22Rv1 (cell line): Measurements from ENCODE around the gene UBTF.

ENCODE experiments used
- H3K27ac ChIP-seq: fragments of 450-650 bp; 2 replicates; pipeline ENCODE4 v1.5.1; 2017
- ZFX ChIP-seq: fragments of 450-650 bp; IDR thresholded peaks from 2 replicates; pipeline ENCODE4 v1.6.1; 2017; ENCODE audit warnings: antibody characterized with exemption, borderline replicate concordance
- TF ChIP-seq, protein P1 (sequence below): fragments of 450-650 bp; IDR thresholded peaks from 2 replicates; pipeline ENCODE4 v1.5.1; 2017; ENCODE audit warnings: mild to moderate bottlenecking

UBTF gene

DNA sequence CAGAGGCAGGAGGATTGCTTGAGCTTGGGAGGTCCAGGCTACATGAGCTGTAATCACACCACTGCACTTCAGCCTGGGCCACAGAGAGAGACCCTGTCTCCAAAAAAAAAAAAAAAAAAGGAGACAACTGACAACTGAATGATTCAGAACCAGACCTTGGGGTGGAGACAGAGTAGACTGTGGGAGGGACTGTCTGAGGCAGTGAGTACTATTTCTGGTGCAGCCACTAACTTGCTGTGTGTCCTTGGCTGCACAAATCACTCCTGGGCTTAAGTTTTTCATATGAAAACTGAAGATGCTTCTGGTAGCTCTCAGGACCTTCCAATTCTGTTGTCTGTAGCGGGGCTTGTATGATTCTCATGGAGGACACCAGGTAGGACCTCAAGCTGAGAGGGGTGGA, 43.2 kb downstream of the UBTF start:
- no peak overlapping the region for H3K27ac ChIP-seq
- TF ChIP-seq, protein P1, sequence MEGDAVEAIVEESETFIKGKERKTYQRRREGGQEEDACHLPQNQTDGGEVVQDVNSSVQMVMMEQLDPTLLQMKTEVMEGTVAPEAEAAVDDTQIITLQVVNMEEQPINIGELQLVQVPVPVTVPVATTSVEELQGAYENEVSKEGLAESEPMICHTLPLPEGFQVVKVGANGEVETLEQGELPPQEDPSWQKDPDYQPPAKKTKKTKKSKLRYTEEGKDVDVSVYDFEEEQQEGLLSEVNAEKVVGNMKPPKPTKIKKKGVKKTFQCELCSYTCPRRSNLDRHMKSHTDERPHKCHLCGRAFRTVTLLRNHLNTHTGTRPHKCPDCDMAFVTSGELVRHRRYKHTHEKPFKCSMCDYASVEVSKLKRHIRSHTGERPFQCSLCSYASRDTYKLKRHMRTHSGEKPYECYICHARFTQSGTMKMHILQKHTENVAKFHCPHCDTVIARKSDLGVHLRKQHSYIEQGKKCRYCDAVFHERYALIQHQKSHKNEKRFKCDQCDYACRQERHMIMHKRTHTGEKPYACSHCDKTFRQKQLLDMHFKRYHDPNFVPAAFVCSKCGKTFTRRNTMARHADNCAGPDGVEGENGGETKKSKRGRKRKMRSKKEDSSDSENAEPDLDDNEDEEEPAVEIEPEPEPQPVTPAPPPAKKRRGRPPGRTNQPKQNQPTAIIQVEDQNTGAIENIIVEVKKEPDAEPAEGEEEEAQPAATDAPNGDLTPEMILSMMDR = no peak
- TF ChIP-seq ZFX = no peak

DNA sequence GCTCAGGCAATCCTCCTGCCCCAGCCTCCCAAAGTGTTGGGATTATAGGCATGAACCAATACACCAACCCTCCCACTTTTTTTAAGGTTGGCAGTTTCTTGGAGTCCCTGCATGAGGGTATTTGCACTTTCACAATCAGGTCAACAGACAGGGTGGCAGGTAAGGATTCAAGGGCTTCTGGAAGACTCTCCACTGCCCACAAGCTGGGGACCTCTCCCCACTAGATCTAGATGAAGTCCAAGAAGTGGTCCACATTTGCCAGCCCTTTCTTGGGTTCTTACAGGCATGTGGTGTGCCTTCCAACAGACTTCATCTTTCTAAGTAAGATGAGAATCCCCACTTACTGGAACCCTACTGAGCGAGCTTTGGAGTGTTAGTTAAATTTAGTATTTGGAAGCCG, 45.0 kb downstream of the UBTF start:
- no peak overlapping the region for H3K27ac ChIP-seq
- TF ChIP-seq ZFX = no peak
- TF ChIP-seq, protein P1 = no peak

DNA sequence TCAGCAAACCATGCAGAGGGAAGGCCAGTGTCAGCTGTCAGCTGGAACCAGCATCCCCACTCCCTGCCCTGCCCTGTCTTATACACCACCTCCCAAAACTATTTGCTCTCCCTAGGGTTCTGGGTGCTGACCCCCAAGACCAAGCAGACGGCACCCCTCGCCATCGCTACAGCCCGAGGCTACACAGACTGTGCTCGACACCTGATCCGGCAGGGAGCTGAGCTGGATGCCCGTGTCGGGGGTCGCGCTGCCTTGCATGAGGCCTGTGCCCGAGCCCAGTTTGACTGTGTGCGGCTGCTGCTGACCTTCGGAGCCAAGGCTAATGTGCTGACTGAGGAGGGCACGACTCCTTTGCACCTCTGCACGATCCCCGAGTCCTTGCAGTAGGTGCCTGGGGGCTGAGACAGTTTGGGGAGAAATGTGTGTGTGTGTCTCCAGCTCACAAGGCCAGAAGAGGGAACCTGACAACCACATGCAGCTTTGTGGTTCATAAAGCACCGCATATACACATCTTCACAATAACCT, 47.5 kb downstream of the UBTF start:
- TF ChIP-seq ZFX = no peak
- TF ChIP-seq, protein P1 = no peak
- H3K27ac ChIP-seq = peak overlapping the region; percentile 91

DNA sequence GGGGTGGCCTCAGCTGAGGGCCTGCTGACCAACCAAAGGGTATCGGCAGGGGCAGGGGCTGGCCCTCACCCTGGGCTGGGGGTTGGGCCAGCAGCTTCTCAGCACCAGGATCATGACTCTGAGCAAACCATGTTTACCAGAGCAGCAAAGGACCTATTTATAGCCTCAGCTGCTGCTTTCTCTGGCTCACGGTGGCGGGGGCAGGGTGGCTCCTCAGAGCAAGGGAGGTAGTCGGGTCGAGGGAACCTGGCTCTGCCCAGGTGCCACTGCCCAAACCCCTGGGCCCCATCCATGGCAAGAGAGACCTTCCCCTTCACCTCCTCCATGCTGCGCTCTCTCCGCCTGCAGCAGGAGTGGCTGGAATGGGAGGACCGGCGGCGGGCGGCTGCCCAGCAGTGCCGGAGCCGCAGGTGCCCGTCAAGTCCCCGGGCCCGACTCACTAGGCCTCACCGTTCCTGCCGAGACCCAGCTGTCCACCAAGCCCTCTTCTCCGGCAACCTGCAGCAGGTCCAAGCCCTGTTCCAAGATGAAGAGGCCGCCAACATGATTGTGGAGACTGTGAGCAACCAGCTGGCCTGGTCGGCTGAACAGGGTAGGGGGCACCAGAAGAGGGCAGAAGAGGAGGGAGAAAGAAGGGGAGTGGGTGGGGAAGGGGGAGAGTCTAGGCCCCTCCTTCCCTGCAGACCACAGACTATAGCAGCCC, 48.8 kb downstream of the UBTF start, which contains the start of gene ASB16:
Gene ASB16 (plus strand): TSS at position 206 of the 703 bp plus-strand sequence. CDS start 86 bp downstream, at position 292.
- peak within 1 kb of the TSS; percentile 91 for H3K27ac ChIP-seq
- TF ChIP-seq, protein P1 = 0 out of 2 replicates have a peak, but pooled peaks have one; percentile 25
- TF ChIP-seq ZFX = no peak

DNA sequence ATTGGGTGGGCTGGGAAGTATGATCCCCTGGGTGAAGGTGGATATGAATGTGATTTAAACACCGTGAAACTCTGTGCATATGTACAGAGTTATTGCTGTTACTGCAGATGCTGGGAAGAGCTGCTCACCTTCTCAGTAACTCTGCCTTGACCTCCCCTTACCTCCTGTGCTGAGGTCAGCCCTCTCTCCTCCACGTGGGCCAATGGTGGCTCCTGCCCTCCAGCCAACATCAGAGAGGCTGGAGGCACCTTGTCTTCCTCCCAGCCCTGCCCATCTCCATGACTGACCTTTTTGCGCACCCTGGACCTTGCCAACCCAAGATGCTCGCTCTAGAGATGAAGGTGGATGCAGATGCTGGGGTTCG, 49.4 kb downstream of the UBTF start:
- TF ChIP-seq, protein P1 = no peak
- no peak for TF ChIP-seq ZFX
- peak overlapping the region; percentile 91 for H3K27ac ChIP-seq

DNA sequence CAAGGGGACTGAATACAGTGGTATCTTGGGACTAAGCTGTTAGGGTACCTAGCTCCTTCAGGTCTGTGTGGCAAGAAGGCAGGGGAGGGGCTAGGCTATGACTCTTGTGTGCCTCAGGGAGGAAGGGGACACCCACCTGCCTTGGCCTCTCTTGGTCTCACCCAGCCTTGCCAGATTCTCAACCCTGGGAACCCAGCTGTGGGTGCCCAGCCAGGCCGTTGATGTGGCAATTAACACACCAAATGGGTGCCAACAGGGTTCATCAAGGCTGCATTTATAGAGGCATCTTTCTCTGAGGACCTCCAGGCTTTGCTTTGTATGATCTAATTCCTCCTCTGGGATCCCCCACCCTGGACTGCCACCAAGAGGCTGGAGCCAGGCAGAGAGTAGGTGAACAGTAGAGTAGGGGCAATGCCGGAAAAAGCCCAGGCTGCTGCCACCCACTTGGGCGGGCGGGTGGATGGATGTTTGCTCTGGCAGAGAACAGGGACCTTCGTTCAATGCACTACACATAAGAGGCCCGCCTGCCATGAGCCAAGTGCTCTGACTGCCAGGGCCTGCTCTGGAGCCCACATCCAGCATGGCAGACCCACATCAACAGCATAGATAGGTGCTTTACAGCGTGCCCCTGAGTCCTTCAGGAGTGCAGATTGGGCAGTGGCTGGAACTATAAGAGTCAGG, 52.2 kb downstream of the UBTF start:
- no peak overlapping the region for H3K27ac ChIP-seq
- TF ChIP-seq, protein P1 = no peak
- TF ChIP-seq ZFX = no peak

DNA sequence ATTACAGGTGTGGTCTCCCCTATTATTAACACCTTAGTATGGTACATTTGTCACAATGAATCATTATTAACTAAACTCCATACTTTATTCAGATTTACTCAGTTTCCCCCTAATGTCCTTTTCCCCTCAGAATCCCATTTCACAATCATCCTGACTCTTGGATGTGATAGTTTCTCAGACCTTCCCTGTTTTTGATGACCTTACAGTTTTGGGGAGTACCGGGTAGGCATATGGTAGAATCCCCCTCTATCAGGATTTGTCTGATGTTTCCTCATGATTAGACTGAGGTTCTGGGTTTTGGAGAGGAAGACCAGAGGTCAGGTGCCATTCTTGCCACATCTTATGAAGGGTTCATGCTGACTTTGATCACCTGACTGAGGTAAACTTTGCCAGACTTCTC, 55.0 kb downstream of the UBTF start:
- no peak for TF ChIP-seq ZFX
- TF ChIP-seq, protein P1 = no peak
- H3K27ac ChIP-seq = no peak overlapping the region
